HG02588 (cell line): ENCODE measurements around the gene CACNB4.
"Not testable (repeated sequence)": the region's sequence is repeated elsewhere in the genome, so short reads cannot be mapped to it uniquely, and the experiment has no call there.

Experiments used
- ATAC-seq: cut with Tn5 transposase; IDR thresholded peaks from one replicate; pipeline ENCODE4 v1.9.1; 2021; ENCODE audit warnings: mild to moderate bottlenecking, moderate library complexity; ENCODE audit not compliant: unreplicated experiment

Gene CACNB4

DNA sequence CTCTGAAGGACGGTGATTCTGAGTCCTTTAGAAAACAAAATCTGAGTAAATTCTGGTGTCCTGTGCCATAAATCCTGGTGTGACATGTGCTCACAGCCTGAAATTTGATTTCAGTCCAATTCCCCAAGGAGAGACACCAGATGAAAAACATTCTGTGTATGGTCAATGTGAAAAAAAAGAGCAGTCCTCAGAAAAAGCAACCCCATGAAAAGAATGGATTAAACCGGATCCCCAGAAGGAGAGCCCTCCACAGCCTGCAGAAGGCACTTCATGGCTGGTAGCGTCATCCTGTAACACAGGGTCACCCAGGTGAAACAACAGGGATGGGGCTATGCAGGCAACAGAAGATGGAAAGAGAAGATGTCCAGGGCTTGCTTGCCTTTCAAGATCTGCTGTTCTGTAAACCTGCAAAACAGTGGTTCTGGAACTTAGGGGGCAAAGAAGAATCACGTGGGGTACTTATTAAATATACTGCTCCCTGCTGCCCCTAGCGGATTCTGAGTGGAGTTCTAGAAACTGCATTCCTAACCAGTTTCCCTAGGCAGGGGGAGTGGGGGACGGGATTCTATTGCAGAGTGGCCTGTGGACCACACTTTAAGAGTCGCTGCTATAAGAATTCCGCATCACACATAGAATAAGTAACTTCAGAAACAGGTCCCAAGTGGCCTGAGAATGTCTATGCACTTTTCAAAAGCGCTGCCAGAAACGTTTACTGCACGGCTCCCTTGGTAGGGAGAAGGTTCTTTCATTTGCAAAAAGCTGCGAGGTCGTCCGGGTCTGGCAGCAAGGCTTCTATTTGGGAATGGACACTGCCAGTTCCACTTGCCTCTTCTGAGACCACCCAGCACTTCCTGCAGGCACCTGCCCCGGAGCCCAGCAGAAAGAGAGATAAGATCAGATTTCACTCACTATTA lies 151.7 kb downstream of the CACNB4 start:
- ATAC-seq, result peak; percentile 54

DNA sequence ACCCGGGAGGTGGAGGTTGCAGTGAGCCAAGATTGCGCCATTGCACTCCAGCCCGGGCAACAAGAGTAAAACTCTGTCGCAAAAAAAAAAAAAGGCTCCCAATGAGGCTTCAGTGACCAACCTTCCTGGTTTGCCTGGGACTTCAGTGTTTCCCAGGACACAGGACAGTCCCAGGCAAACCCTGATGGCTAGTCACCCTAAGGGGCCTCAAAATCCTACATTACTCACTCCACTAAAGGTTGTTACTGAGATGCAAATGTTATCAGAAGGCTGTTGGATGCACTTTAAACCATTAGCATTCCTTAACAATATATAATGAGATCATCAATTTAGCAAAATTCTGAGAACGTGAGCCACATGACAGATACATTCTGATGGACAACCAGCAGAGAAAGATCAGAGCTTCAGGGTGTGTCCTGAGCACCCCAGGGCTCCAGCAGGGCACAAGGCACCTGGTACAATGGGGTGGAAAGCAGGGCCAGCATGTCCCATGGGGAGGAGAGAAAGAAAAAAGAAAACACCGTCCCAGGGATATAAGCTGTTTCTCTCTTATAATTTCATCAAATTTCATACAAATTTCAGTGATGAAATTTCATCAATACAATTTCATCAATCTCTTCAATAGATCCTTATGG lies 152.5 kb downstream of the CACNB4 start:
- no peak for ATAC-seq

DNA sequence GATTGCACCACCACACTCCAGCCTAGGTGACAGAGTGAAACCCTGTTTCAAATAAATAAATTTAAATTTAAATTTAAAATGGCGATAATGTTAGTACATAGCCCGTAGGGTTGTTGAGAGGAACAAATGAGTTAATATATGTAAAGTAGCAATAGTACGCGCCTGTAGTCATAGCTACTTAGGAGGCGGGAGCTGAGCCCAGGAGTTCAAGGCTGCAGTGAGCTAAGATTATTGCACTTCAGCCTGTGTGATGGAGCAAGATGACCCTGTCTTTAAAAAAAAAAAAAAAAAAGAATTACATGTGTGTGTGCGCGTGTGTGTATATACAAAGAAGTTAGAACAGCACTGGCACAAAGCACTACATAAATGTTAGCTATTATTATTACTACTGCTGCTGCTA lies 153.2 kb downstream of the CACNB4 start:
- no peak for ATAC-seq

DNA sequence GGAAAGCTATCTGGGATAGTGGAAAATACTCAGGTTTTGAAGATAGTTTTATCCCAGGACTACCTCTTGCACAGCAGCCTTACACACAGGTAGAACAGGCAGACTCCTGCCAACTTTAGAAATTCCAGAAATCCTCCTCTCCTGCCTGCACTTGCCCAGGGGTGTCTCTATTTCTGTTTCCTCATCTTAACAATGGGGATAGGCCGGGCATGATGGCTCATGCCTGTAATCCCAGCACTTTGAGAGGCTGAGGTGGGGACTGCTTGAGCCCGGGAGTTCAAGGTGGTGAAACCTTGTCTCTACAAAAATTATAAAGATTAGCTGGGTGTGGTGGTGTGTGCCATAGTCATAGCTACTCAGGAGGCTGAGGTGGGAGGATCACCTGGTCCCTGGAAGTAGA lies 153.7 kb downstream of the CACNB4 start:
- no peak for ATAC-seq

DNA sequence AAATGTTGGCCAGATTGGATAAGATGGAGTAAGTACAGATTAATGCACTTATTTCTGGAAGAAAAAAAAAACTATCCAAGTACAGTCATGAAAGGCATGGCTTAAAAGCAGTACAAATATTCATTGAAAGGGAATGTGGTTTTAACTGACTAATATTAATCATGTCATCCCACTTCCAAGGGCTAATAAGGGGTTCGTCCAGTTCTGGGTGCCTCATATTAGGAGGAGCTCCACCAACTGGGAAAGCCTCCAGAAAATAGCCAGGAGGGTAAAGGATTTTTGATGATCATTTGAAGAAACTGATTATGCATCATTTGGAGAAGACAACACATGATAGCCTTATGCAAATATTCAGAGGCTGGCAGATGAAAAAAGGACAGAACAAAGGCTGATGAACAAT lies 155.4 kb downstream of the CACNB4 start:
- no peak for ATAC-seq

DNA sequence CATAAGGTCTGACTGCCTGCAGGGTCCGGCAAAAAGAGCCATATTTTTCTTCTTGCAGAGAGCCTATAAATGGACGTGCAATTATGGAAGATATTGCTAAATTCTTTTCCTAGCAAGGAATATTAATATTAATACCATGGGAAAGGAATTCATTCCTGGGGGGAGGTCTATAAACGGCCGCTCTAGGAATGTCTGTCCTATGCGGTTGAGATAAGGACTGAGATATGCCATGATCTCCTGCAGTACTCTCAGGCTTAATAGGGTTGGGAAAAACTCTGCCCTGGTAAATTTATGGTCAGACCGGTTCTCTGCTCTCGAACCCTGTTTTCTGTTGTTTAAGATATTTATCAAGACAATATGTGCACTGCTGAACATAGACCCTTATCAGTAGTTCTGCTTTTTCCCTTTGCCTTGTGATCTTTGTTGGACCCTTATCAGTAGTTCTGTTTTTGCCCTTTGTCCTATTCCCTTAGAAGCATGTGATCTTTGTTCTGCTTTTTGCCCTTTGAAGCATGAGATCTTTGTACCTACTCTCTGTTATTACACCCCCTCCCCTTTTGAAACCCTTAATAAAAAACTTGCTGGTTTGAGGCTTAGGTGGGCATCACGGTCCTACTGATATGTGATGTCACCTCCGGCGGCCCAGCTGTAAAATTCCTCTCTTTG lies 156.2 kb downstream of the CACNB4 start:
- ATAC-seq, result not testable (repeated sequence)

DNA sequence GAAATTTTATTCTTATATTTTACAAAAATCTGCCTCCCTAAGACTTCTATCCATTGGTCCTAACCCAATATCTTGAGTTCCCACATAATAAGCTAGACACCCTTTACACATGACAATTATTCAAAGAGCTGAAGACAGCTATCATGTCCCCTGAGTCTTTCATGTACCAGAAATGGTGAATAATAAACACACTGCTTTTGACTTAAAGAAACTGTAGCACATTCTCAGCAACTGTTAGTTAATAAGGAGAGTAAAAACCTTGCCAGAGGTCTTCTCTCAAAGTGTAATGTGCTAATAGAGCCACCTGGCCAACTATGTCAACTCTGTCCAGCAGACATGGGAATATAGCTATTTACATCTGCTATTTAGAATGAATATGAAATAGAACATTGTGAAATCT lies 160.9 kb downstream of the CACNB4 start:
- ATAC-seq, result no peak

DNA sequence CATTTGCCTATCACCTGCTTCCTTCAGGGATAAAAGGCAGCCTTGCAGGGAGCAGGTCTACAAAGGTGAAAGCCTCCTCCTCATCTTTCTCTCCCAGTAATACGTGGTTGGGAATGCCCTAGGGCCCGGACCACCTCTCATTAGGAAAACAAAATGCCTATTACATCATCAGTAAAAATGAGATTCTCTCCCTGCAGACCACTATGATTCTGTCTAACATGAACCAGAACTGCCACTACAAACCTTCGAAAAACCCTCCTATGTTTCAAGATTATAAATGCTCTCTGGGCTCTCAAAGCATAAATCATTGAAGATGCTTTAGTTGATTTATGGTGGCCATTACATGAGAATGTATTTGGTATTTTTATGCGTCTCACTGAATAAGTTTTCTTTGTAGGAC lies 162.2 kb downstream of the CACNB4 start:
- no peak for ATAC-seq

DNA sequence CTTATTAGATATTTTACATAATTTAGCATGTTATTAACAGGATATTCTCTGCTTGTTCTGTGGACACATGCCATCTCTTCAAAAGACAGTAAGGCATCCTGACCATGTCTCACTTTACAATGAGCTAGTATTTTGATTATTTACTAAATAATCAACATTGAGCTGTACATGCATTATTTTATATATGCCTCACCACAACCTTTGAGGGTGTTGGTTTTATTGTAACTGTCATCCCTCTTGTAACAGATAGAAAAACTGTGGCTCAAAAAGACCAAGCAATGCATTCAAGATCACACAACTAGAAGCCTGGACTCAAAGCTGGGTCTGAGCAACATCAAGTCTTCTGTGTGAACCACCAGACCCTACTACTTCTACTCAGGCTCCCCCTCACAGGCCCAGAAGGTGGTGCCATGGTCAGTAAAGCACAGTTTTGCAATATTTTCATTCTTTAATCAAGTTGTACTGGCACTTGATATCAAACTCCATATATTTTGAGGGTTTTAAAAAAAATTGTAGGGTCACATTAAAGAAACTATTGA lies 165.5 kb downstream of the CACNB4 start:
- ATAC-seq, result no peak

DNA sequence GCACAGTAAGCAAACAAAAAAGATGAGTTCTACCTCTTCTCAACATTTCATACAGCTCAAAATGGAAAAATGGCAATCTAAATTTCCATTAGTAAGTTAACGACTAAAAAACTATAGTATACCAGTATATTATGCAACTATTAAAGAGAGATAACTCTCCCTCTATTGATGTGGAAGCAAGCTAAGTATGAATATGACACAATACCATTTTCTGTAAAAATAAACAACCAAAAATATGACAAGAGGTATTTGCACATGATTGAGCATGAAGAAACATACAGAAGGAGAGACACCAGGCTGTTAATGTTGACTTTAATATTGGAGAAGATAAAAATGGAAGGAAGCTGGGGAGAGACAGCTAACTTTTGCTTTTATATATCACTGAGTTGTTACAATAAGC lies 167.1 kb downstream of the CACNB4 start:
- no peak for ATAC-seq

DNA sequence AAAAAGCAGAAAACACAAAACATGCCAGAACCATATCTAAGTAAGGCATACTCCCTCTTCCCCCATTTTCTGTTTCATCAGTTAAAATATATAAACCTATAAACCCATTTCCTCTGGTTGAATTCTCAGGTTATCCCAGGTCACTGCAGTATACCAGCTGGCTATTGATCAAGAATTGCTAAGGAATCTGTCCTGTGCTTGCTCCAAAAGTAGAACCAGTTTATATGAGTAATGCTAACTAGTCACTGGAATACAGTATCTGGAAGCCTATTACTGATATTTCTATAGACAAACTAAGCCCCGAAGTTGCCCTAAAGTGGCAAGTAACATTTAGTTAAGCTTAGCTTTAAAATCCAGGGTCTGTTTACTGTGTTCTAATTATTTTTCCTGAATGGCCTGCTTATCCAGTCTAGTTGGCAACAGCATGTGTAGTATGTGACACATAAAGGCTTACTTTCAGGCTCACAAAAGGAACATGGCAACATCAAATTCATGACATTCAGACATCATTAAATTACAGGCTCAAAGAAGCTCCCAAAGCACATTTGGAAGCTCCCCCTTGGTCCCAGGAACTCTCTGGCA lies 167.7 kb downstream of the CACNB4 start:
- ATAC-seq, result no peak

DNA sequence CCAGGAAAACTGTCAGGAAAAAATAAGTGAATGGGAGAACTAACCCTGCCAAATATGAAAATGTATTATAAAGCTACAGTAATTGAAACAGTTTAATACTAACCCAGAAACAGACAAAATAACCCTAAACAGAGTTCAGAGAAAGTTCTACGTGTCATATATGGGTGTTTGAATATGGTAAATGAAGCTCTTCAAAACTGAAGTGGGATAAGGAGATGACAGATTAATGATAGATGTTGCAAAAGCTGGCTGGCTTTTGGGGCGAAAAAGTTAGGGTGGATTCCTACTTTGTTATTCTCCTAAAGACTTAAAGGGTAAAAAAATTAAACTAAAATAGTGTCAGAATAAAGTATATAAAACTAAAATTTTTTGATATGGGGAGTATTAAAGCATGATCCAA lies 168.8 kb downstream of the CACNB4 start:
- ATAC-seq, result no peak

DNA sequence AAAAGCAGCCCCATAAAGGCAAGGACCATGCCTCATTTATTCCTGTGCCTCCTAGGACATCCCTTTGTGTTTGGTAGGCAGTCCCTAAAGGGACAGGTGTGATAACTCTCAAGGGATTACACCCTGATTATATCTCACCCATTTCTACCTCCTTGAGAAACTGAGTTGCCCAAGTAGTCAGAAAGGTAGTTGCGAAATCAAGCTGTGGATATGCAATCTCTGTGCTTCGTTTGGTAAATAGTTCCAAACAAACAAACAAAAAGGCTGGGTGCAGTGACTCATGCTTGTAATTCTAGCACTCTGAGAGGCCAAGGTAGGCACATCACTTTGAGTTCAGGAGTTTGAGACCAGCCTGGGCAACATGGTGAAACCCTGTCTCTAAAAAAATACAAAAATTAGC lies 170.5 kb downstream of the CACNB4 start:
- no peak for ATAC-seq

DNA sequence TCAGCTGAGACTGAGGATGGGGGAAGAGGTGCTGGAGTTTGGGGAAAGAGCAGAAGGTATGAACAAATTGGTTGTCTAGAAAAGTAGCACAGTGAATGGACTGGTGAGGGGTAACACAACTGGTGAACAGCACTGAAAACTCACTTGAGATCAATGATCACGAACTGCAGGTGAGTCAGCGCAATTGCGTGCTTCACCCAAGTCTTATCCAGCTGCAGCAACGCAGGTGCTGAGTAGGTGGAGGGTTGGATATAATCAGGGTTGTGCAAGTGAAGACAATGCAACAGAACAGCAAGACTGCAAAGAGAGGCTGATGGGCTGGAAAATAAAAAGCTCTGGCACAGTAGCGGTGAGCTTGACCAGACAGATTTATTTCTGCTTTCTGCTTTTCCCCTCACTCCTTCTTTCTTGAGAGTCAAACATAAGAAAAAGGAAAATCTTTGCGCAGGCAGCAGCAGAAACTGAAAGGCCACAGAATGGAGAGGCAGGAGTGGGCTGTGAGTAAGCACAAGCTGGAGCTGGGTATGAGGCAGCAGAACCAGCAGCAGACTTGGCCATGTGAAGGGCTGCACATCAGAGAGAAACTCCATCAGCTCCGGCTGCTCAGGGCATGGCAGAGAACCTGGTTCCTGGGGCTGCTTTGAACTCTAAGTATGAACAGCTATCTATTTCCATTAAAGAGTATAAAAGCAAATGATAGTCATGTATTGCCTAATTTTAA lies 171.2 kb downstream of the CACNB4 start:
- ATAC-seq, result no peak

DNA sequence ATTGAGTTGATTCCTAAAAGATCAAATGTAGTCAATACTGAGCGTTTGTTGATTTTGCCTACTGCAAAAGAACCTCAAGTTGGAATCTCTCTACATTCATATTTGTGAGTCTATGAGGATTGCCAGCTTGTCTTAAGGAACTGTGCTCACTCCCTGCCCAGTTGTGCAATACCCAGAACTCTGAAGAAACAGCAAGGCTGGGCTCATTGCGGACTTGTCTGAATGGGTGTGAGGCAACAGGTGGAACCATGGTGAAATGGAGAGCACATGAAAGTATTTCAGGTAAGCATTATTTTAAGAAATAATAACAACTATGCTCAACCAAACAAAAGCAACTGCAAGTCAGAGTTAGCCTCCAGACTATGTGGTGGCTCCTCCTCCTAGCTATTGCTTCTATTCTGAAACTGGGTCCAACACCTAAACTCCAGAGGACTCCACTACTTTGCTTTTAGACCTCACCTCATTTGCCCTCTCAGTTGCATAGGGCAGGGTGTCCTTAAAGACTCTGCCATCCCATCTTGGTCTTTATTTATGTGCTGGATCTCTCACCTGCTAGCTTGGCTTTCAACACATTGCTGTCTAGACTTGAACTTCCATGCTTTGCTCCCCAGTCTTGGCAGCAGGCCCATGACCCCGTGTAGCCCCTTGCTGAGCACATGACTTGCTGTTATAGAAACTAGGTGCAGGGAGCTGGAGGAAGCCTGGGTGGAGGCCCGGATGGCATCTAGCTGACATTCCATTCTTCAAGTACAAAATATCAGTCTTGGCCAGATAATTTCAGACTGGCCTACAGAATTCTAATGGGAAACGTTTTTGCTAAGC lies 175.8 kb downstream of the CACNB4 start:
- no peak for ATAC-seq

DNA sequence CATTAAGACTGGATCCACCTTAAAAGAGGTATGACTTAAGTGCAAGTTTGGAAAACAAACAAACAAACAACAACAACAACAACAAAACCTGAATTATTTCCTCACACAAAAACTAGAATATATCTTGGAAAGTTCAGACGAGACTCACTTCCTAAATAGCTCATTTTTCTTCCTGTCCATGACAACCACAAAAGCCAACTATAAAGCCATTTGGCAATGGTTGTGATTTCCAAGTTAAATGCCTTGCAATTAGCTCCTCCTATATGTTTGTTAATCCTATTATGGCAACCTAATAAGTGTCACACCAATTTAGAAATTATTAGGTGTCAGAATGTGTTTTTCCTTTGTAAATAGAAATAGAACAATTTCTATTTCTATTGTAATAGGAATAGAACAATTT lies 179.1 kb downstream of the CACNB4 start:
- no peak for ATAC-seq

DNA sequence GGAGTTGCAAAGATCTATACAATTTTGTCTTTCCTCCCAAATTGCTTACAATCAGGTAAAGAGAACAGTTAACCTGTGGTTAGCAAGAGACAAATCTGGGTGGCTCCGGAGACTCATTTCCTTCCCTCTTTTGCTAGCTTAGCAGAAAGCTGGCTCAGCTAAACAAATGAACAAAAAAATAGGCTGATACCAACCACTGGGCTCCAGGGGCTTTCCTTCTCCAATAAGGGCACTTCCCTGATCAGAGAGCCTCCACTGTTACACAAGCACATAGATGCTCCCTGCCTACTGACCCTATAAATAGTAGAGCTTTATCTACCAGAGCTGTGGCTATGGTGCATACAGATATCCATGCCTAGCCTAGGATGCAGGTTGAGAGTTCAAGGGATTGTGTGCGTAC lies 180.5 kb downstream of the CACNB4 start:
- no peak for ATAC-seq

DNA sequence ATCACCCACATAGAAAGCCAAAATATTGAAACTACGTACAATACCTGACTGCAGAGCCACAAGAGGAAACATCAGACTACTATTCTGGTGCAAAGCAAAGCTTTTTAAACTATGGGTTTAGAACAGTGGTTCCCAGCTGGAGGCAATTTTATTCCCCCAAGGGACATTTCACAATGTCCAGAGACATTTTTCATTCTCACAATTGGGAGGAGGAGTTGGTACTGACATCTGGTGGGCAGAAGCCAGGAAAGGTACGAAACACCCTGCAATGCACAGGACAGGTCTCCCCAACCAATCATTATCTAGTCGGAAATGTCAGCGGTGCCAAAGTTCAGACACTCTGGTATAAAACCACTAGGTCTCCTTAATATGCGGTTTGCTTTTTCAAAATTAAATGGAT lies 182.2 kb downstream of the CACNB4 start:
- ATAC-seq, result no peak

DNA sequence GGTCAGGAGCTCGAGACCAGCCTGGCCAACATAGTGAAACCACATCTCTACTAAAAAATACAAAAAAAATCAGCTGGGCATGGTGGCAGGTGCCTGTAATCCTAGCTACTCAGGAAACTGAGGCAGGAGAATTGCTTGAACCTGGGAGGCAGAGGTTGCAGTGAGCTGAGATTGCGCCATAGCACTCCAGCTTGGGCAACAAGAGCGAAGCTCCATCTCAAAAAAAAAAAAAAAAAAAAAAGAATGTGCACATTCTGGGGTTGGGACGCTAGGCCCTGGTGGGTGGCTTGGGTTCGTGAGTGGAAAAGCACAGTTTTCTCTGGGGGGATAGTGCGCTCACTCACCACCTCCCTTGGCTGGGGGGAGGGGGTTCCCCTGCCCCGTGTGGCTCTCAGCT lies 183.2 kb downstream of the CACNB4 start:
- not testable (repeated sequence) for ATAC-seq
